Ectodermal cell (in vitro differentiated cells): Measurements from ENCODE around the gene OLFM2.
"Not testable (repeated sequence)": the region's sequence is repeated elsewhere in the genome, so short reads cannot be mapped to it uniquely, and the experiment has no call there.

Experiments used
- H3K27ac ChIP-seq: 2 replicates; pipeline ENCODE4 v1.7.0; 2013; ENCODE audit warnings: mild to moderate bottlenecking, low read depth, low read length; ENCODE audit not compliant: insufficient read depth, poor library complexity, severe bottlenecking
- H3K27me3 ChIP-seq: 2 replicates; pipeline ENCODE4 v1.7.0; 2013; ENCODE audit warnings: mild to moderate bottlenecking, low read length; ENCODE audit not compliant: insufficient read depth, control insufficient read depth, poor library complexity, severe bottlenecking
- H3K36me3 ChIP-seq: one replicate; pipeline ENCODE4 v1.7.0; 2013; ENCODE audit warnings: low read length; ENCODE audit not compliant: control insufficient read depth, insufficient read depth
- H3K4me1 ChIP-seq: one replicate; pipeline ENCODE4 v1.7.0; 2013; ENCODE audit warnings: low read length; ENCODE audit not compliant: control insufficient read depth, insufficient read depth
- H3K4me3 ChIP-seq: 2 replicates; pipeline ENCODE4 v1.7.0; 2013; ENCODE audit warnings: low read depth, low read length, control low read depth; ENCODE audit not compliant: insufficient read depth
- H3K9me3 ChIP-seq: 2 replicates; pipeline ENCODE4 v1.7.0; 2013; ENCODE audit warnings: mild to moderate bottlenecking, low read length, moderate library complexity; ENCODE audit not compliant: control insufficient read depth
- WGBS, 2 experiments: methylation state at CpG; one replicate each; pipeline ENCODE4 v1.1.7; 2013; ENCODE audit warnings: missing lambda C conversion rate in 2 of 2; 5-methylcytosine and 5-hydroxymethylcytosine counted together

Gene OLFM2

GRCh38 chr19:9834726-9835506 is 101.4 kb downstream of the OLFM2 start, which contains the start of gene PIN1:
PIN1 (plus strand) TSS chr19:9835318; CDS start chr19:9835345, 27 bp downstream.
- peak within 1 kb of the TSS; percentile 94 for H3K4me3 ChIP-seq
- peaks cover 8% of the 10 kb centered on the region for H3K4me1 ChIP-seq
- no peaks in the 10 kb centered on the region for H3K9me3 ChIP-seq
- H3K36me3 ChIP-seq, result peaks cover 10% of the 10 kb centered on the region
- H3K27ac ChIP-seq, result peak within 1 kb of the TSS; percentile 23
- 0 to 1% methylated on average over 73 of the region's 73 CpGs for WGBS, 2 experiments
- H3K27me3 ChIP-seq, result no peaks in the 10 kb centered on the region

- 82 to 83% methylated on average over 6 of the region's 6 CpGs for WGBS, 2 experiments
- Histone ChIP-seq H3K36me3 (peaks cover 10% of the 10 kb centered on the region), H3K27me3 (no peaks in the 10 kb centered on the region), H3K9me3 (no peaks in the 10 kb centered on the region), H3K4me3 (peak overlapping the region; percentile 28), H3K27ac (peak overlapping the region; percentile 23), H3K4me1 (peaks cover 8% of the 10 kb centered on the region)
Measured at GRCh38 chr19:9834307-9834725, 102.0 kb downstream of the OLFM2 start.

- 38 to 43% methylated on average over 13 of the region's 13 CpGs for WGBS, 2 experiments
- no peaks in the 10 kb centered on the region for H3K36me3 ChIP-seq
- H3K9me3 ChIP-seq, result no peaks in the 10 kb centered on the region
- H3K27ac ChIP-seq, result no peak overlapping the region
- peak overlapping the region; percentile 74 for H3K4me3 ChIP-seq
- H3K4me1 ChIP-seq, result peaks cover 7% of the 10 kb centered on the region
- H3K27me3 ChIP-seq, result no peaks in the 10 kb centered on the region
Measured at GRCh38 chr19:9828551-9829063, 107.7 kb downstream of the OLFM2 start.

DNA sequence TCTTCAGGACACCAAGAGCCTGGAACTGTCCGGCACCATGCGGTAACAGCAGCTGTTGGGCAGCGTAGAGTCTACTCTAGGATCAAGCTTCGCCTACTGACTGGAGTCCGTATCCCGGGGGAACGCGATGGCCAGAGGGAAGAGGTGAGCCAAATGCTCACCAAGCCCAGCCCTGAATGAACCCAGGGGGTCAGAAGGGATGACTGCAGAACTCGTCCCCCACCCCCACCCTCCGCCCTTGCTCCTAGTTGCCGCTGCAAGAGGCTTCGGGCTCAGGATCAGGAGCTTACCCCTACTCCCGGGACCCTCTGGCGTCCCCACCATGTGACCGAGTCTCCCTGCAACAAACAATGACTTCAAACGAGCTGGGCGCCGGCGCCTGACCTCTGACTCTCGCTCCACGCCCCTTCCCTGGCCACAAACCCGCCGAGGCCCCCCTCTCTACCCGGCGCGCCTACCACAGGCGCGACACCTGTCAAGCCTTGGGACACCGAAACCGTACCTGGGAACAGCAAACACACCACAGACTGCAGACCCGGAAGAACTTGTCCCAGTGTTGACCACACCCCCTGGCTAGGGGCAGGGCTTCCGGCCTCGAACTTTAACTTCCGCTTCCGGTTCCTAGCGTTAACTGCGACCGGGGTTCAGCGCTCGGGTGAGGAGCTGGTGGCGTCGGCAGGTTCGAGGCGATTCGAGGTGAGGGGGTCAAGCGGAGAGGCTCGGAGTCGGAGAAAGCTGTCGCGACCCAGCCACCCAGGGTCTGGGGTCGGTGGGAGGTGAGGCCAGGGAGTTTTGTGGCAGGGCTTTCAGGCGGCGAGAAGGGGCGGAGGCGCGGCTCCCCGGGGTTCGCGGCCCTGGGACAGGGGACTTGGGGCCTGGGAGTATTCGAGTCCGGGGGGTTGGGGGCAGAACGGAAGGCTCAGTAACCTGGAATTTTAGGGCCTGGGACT is 108.8 kb downstream of the OLFM2 start, which contains the start of gene UBL5:
UBL5 (plus strand) TSS at position 630 of the 950 bp plus-strand sequence. CDS start 420 bp downstream, outside the sequence.
- Histone ChIP-seq H3K27ac (peak within 1 kb of the TSS; percentile 78), H3K4me3 (peak within 1 kb of the TSS; percentile 74), H3K36me3 (no peaks in the 10 kb centered on the region), H3K4me1 (peaks cover 7% of the 10 kb centered on the region), H3K27me3 (no peaks in the 10 kb centered on the region), H3K9me3 (no peaks in the 10 kb centered on the region)
- 1% methylated on average over 62 of the region's 62 CpGs for WGBS, 2 experiments

DNA sequence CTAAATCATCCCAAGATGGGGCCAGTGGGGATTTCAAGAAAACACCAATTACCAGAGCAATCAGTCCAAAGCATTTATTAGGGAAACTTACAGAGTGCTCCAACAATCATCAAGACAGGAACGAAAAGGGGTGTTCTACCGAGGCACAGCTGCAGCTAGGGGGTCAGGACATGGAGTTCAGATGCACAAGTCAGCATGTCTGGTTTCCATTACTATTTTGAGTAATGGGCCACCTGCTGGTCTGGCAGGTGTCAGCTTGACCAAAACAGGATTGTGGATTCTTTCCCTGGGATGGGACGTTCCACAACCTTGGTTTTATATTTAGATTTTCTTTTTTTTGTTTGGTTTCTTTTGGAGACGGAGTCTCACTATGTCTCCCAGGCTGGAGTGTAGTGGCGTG is 112.5 kb downstream of the OLFM2 start:
- Histone ChIP-seq H3K4me1 (peaks cover 5% of the 10 kb centered on the region), H3K36me3 (no peaks in the 10 kb centered on the region), H3K4me3 (no peak overlapping the region), H3K27ac (no peak overlapping the region), H3K27me3 (no peaks in the 10 kb centered on the region), H3K9me3 (no peaks in the 10 kb centered on the region)
- 92 to 93% methylated on average over 5 of the region's 5 CpGs for WGBS, 2 experiments

GRCh38 chr19:9820034-9820433 is 116.3 kb downstream of the OLFM2 start:
- WGBS, 2 experiments, result 95 to 96% methylated on average over 8 of the region's 8 CpGs
- not testable (repeated sequence) for H3K36me3 ChIP-seq, H3K9me3 ChIP-seq, H3K27me3 ChIP-seq, H3K4me1 ChIP-seq, H3K27ac ChIP-seq
- peak overlapping the region; percentile 14 for H3K4me3 ChIP-seq

DNA sequence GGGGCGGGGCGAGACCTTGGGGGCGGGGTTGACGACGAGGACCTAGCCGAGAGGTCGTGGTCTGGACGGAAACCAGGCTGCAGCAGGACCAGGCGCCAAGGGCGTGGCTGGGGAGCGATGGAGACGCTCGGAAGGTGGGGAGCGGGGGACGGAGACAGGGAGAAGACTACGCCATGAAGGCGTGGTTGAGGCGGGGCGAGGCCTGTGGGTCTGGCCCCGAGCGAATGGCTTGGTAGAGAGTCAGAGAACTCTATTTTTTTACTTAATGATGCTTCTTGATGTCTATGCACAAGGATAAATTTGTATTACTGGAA is 116.8 kb downstream of the OLFM2 start:
- no peaks in the 10 kb centered on the region for H3K9me3 ChIP-seq
- H3K27ac ChIP-seq, result no peak overlapping the region
- H3K36me3 ChIP-seq, result no peaks in the 10 kb centered on the region
- H3K4me3 ChIP-seq, result peak overlapping the region; percentile 14
- H3K4me1 ChIP-seq, result peaks cover 5% of the 10 kb centered on the region
- no peaks in the 10 kb centered on the region for H3K27me3 ChIP-seq
- WGBS, 2 experiments, result 1 to 2% methylated on average over 21 of the region's 21 CpGs

DNA sequence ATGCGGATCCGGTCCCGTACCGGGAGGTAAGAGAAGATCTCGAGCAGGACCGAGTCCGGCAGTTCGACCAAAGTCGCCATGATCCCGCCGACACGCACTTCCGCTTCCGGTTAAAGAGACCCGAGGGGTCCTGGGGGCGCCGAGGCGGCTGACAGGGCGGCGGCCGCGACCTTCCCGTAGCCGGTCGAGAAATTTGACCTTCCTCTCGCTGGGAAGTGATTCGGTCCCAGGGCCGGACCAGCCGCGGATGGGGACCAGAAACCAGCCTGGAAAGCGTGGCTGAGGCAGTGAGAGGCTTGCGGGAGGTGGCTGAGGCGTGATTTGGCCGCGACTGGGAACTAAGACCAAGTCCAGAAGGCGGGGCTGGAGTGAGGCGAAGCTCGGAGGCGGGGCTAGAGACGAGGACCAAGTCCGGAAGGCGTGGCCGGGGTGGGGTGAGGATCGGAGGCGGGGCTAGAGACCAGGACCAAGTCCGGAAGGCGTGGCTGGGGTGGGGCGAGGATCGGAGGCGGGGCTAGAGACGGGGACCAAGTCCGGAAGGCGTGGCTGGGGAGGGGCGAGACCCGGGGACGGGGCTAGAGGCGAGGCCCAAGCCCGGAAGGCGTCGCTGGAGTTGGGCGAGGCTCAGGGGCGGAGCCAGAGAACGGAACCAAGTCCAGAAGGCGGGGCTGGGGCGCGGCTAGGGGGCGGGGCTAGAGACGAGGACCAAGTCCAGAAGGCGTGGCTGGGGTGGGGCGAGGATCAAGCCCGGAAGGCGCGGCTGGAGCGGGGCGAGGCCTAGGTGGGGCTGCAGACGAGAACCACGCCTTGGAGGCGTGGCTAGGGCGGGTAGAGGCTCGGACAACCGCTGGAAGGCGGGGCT is 117.3 kb downstream of the OLFM2 start, which contains the start of gene FBXL12:
FBXL12 (minus strand) TSS at position 346 of the 862 bp plus-strand sequence; CDS start at position 80, 266 bp downstream.
- no peaks in the 10 kb centered on the region for H3K36me3 ChIP-seq
- H3K27ac ChIP-seq, result peak within 1 kb of the TSS; percentile 71
- peaks cover 5% of the 10 kb centered on the region for H3K4me1 ChIP-seq
- 0 to 1% methylated on average over 82 of the region's 82 CpGs for WGBS, 2 experiments
- no peaks in the 10 kb centered on the region for H3K27me3 ChIP-seq
- no peaks in the 10 kb centered on the region for H3K9me3 ChIP-seq
- H3K4me3 ChIP-seq, result peak within 1 kb of the TSS; percentile 87

DNA sequence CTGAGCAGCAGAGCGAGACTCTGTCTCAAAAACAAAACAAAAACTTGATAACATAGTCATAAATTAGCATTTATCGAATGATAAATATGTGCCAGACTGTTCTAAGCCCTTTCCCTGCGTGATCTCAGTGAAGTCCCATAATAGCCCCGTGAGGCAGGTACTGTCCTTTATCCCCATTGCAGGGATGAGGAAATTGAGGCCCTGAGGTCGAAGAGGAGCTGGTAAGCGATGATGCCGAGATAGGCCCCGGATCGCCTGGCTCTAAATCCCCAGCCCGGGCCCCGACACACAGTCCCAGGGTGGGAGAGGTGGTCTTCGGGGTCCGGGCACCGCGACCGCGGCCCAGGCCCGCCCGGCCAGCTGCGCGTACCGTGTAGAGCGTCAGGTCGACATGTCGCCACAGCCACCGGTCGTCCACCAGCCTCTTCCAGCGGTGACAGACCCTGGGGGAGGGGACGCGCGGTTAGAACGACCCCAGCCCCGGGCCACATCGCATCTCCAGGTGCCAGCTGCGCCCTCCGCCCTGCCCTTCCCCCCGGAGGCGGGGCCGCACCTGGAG is 118.1 kb downstream of the OLFM2 start:
- Histone ChIP-seq H3K4me1 (peaks cover 5% of the 10 kb centered on the region), H3K27ac (peak overlapping the region; percentile 71), H3K36me3 (no peaks in the 10 kb centered on the region), H3K9me3 (no peaks in the 10 kb centered on the region), H3K4me3 (peak overlapping the region; percentile 87), H3K27me3 (no peaks in the 10 kb centered on the region)
- 6% methylated on average over 39 of the region's 39 CpGs for WGBS, 2 experiments
